ENCODE measurements around the gene SMIM20. TPM values are rescaled to one million over a fixed set of nuclear protein-coding genes. Genes with fewer than 3 reads are reported as not detected.

SMIM20 gene
- total RNA-seq, 1 donor from 2014 or later: 13.2 TPM

DNA sequence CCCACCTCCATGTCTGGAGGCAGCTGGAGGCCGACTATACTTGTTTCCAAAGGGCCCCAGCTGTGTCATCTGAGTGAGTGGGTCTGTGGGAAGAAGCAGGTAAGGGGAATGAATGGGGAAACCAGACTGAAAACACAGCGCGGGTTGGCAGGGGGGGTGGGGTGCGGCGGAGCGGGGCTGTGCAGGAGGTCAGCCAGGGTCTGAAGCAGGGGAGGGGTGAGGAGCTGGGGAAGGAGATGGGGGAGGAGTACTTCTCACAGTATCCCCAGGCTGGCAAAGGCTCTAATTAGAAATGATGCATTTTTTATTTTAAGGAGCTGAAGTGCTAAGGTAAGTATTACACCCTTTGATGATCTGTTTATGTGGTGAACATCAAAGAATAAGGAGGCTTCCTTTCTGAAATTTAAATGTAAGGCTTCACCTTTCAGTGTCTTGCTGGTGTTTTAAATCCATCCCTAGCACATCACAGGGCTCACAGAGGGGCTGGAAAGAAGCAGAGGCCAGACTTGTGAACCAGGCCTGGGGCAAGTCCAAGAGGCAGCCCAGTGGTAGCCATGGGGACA, 37.5 kb downstream of the SMIM20 start:
- DNase-seq (ENCODE audit: extremely low read depth, low read depth, low spot score): no peak

DNA sequence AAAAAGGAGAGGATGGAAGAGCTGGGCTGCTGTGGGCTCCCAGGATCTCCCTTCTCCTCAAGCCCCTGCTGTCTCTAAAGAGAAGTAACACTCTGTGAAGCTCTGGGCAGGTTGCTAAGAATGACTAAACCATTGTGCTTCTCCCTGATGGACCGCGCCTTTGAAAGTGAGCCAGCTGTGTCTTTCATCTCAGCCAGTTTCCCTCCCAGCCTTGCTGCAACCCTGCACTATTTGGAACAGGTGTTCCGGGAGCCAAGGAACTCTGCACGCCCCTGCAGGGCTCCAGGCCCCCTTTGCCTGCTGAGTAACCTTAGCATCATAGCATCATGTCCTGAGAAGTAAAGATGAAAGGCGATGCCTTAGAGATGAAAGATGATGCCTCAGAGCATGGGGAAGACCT, 39.7 kb downstream of the SMIM20 start:
- DNase-seq (ENCODE audit: extremely low read depth, low read depth, low spot score): no peak

DNA sequence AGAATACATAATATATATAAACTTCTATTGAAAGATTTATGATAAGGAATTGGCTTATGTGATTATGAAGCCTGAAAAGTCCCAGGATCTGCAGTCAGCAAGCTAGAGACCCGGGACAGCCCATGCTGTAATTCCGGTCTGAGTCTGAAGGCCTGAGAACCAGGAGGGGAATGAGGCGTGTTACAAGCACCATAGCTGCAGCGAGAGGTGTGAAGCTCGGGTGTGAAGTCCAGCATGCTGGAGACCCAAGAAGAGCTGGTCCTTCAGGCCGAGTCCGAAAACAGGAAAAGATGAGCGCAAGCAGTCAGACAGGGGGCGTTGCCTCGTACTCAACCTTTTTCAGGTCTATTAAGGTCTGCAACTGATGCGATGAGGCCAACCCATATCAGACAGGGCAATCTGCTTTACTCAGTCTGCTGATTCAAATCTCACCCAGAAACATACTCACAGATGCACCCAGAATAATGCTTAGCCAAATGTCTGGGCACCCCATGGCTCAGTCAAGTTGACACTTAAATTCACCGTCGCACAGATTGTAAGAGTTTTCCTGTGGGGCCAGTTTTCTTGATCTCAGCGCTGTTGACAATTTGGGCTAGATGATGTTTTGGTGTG, 40.4 kb downstream of the SMIM20 start:
- DNase-seq (ENCODE audit: extremely low read depth, low read depth, low spot score): no peak

DNA sequence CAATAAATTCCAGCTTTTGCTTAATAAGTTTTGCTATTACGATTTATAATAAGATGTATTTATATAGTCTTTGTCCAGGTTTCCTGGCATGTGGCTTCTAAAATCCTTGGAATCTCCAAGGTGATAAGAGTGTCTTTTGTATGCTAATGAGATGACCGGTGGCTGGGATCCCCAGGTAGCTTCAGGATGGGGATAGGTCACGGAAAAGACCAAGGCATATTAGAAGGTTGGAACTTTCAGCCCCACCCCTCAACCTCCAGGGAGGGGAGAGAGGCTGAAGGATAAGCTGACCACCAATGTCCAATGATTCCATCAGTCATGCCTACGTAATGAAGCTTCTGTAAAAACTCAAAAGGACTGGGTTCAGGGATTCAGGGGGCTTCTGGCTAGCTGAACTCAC, 41.7 kb downstream of the SMIM20 start:
- no peak for DNase-seq (ENCODE audit: extremely low read depth, low read depth, low spot score)

DNA sequence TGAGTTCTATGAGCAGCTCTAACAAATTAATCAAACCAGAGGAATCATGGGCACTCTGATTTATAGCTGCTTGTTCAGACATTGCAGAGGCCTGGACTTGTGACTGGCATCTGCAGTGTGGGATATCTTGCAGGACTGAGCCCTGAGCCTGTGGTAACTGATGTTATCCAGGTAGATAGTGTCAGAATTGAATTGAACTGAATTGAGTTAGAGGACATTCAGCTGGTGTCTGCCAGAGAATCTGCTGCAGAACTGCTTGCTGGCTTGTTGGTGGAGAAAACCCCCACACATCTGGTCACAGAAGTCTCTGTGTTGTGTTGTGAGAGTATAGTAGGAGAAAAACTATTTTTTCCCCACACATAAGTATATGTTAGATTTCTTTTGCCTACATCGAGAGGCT, 42.2 kb downstream of the SMIM20 start:
- DNase-seq (ENCODE audit: extremely low read depth, low read depth, low spot score): no peak

DNA sequence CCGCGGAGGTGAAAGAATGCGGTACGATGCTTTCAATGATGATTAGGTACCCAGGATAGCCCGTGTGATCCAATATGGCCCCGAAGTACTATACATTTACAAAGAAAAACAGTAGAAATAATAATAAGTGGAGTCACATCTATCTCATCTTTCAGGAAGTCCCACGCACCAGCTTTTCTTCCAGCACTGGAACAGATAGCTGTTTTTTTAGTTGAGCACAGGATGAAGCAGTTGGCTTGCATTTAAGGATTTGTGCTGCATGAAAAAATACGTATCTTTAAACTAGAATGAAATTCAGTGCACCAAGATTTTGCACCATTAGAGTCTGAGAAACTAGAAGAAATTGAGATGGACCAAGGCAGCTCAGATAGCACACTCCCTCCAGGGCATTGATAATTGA, 44.1 kb downstream of the SMIM20 start:
- no peak for DNase-seq (ENCODE audit: extremely low read depth, low read depth, low spot score)

DNA sequence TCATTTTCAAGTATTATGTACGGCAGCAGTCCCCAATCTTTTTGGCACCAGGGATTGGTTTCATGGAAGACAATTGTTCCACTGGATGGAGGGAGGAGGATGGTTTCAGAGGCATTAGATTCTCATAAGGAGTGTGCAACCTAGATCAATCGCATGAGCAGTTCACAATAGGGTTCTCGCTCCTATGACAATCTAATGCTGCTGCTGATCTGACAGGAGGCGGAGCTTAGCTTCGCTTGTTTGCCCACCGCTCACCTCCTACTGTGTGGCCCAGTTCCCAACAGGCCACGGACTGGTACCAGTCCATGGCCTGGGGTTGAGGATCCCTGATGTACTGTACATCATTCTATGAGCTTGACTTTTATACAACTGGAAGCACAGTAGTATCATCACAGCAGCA, 48.4 kb downstream of the SMIM20 start:
- no peak for DNase-seq (ENCODE audit: extremely low read depth, low read depth, low spot score)

DNA sequence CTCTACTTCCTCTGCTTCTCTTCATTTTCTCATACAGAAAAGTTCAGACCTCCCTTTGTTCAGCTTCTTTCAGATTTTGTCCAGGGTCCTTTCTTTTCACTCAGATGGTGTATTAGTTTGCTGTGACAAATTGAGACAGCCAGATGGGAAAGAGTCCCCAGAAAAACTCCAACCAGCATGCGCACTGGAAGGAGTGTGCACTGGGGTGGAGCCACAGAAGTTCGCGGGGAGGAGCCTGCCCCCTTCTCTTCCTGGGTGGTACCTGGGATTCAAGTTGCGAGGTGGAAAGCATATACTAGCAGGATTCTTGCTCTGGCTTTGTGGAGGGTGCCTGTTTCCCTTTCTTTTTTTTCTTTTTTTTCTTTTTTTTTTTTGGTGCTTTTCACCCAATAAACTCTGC, 51.6 kb downstream of the SMIM20 start:
- no peak for DNase-seq (ENCODE audit: extremely low read depth, low read depth, low spot score)

DNA sequence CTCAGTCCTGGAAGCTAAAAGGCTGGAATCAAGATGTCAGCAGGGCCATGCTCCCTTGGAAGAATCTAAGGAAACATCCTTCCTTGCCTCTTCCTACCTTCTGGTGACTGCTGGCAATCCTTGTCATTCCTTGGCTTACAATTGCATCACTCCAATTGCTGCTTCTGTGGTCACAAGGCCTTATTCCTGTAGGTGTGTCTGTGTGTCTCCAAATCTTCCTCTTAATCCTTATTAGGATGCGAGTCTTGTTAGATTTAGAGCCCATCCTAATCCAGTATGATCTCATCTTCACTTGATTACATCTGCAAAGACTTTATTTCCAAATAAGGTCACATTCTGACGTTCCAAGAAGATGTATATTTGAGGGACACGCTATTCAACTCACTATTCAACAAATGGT, 52.2 kb downstream of the SMIM20 start:
- DNase-seq (ENCODE audit: extremely low read depth, low read depth, low spot score): no peak

DNA sequence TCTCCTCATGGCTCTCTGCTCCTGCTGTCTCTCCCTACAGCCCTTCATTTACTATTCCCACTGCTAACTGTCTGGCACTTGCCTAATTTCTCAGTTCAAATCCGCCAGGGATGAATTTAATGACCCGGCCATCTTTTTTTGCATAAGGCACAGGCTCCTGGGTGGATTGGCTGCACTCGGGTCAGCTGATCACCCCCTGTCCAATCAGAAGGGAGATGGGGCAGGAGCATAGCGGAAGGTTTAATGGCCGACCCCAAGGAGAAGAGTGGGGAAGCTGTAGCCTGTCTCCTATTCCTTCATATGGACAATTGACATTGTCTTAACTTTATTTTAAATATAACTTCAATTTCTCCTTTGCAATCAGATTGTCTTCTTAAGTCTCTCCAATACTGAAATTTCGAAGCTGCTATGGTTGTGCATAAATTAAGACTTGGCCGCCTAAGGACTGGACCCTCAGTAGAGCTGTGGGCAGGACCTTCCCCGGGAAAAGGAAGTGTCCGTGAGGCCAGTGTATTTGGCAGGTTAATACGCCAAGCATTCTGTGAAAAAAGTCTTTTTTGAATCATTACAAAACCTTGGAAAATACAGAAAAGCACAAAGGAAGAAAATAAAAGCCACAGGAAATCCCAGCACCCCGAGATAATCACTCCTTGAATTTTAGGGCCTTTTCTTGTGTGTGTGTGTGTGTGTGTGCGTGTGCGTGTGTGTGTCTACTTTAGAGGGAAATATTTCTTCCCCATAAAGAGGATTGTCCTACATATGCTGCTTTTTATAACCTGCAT, 55.5 kb downstream of the SMIM20 start:
- no peak for DNase-seq (ENCODE audit: extremely low read depth, low read depth, low spot score)

DNA sequence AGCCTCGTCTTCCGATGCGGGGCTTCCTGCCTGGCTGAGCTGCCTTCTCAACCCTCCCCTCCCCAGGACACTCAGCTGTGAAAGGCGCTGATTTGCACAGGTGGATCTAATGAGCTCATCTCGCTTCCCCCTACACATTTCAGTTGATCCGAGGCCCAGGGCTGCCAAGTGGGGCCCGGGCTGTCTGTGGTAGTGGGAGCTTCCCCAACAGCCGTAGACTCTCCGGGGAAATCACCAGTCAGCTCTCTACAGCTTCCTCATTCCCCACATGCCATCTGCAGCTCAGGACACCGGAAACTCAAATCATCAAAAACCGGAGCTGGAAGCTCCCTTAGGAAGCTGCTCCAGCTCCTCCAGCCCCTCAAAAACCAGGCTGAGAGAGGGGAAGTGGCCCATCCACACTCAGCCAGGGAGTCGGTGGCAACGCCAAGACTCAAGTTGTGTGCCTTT, 56.2 kb downstream of the SMIM20 start:
- DNase-seq (ENCODE audit: extremely low read depth, low read depth, low spot score): no peak

DNA sequence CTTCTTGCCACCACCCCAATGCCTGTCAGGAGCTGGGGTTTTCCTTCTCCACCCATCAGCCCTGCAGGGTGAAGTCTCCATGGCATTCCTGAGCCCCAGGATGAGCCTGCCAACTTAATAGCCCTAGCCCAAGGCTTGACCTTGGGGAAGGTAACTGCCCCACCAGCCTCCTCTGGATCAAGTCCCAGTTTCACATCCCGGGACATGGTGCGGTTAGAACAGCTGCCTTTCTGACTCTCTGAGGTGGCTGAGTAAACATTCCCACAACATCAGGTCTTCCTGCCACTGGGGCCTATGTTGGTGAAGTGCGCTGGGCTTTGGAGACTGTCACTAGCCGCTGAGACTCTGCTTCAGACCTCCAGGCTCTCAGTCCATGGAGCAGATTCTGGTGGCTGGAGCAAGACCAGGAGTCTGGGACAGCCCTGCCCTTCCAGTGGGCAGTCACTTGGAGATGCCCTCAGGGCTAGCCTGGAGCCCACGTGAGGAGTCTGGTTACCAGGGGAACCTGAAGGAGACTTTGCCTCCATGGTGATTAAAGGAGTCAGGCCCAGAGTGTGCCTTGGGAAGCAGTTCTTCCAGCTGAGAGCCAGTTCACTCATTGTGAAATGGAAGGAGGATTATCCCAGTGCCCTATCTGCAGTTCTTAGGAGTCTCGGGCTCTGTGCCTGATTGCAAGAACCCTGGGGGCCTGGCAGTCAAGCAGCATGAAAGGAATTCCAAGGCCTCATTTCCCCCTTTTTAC, 56.8 kb downstream of the SMIM20 start:
- DNase-seq (ENCODE audit: extremely low read depth, low read depth, low spot score): no peak

DNA sequence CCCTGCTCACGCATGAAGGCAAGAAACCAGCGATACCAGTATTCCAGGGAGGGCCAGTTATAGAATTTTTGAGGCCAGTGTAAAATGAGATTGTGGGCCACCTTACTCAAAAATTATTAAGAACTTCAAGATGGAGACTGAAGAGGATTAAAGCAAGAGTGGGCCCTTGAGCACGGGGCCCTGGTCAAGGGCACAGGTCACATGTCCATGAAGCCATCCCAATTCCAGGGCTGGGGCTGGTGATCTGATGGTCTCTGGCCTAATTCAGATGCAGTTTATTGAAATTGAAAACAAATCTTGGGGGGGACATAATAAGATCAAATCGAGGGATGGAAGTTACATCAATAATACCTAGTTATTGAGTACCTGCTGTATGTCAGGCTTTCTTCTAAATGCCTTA, 58.3 kb downstream of the SMIM20 start:
- DNase-seq (ENCODE audit: extremely low read depth, low read depth, low spot score): no peak

DNA sequence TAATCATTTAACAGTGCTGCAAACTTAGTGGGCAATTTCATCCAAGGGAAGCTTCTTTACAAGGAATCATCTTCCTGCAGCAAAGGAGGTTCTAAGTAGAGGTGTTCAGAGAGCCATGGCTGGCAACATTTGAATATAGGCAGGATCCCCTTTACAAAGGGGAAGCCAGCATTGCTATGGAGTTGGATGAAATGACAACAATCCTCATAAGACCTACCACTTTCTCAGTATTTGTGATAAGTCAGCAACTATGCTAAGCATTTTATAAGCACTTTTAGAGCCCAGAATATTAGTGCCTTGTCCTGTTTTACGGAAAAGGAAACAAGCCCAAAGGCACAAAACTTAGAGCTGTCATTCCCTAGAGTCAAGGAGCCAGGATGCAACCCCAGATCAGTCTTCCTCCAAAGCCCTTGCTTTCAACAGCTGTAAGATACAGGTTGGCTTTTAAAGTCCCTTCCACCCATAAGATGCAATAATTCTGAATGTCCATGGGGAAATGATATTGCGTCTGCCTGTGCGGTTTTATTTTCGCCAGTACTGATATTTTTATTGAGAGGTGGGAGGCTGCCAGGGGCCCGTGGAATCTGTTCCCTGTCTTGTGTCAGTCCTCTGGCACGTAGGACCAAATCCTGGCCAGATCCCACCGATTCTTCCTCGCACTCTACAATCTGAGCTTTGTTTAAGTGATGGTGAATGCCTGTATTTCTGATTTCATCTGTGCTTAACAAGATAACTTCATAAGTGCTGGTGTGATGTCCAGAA, 59.1 kb downstream of the SMIM20 start:
- DNase-seq (ENCODE audit: extremely low read depth, low read depth, low spot score): no peak

DNA sequence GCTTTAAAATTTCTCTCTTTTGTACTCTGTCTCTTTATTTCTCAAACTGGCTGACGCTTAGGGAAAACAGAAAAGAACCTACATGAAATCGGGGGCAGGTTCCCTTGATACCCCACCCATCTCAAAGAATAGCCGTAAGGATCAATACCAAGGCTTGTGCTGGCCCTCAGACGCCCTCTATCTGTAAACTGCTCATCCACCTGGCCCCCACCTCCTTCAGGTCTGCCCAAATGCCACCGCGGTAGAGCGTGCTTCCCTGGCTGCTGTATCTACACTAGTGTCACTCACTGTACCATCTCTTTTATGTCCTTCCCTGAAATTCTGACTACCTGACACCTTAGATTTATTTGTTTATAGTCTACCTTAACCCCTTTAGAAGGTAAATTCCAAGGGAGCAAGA, 62.8 kb downstream of the SMIM20 start:
- no peak for DNase-seq (ENCODE audit: extremely low read depth, low read depth, low spot score)

DNA sequence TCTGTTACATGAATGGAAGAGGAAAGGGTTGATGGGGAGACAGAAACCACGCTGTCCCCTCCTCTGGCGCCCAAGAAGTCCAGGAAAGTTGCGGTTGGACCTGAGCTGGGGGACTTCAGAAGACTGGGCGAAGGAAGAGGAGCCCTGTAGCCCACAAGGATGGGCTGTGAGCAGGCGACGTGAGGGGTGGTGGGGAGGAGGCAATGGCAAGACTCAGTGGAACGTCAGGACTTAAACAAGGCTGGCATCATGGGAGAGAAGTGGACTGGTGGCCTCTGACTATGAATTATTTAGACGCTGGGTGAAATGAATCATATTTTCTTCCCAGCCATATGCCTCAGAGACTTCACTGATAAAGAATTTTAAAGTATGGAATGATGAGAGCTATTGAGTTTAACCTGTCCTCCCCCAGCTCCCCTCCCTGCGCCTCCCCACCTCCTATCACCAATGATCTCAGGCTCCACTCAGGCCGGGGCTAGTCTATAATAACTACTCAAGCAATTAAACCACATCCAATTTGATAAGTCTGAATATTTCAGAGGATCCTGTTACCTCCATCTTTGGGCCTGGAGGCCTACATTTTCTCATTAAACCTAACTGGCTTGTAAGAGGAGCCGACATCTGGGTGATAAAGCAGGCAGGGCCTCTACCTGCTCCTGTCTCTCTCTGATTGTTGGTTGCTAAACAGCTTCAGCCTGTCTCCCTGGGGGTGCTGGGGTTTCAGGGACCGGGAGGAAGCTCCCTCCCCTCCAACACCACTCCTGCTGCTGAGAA, 63.6 kb downstream of the SMIM20 start:
- no peak for DNase-seq (ENCODE audit: extremely low read depth, low read depth, low spot score)

DNA sequence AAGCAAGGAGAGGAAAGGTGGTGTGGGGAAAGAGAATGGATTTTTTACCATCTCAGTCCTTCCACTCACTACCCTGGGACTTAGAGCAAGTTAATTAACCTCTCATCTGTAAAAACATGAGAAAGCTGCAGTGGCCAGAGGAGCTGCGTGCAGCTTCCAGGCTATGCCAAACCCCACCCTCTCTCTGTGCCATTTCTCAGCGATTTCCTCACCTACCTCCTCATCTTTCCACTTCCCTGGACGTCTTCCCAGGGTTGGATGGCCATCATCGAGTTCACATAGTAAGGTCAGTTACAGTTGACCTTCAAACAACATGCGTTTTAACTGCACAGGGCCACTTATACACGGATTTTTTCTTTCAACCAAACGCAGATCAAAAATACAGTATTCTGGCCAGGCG, 64.3 kb downstream of the SMIM20 start:
- DNase-seq (ENCODE audit: extremely low read depth, low read depth, low spot score): no peak

Measured in glomerular endothelial cell (primary cell).